GM19193 (cell line): ENCODE data around the gene MB21D2.

Experiments
- POLR2A ChIP-seq: IDR thresholded peaks from 4 replicates; pipeline ENCODE4 v1.6.1; 2011; ENCODE audit not compliant: insufficient read depth, insufficient read length; ENCODE audit errors: extremely low read depth

The MB21D2 gene

GRCh38 chr3:192883512-192883911 is 34.1 kb downstream of the MB21D2 start:
- no peak for TF ChIP-seq POLR2A

GRCh38 chr3:192881159-192881786 is 36.4 kb downstream of the MB21D2 start:
- no peak for TF ChIP-seq POLR2A

- no peak for TF ChIP-seq POLR2A
These were observed 37.3 kb downstream of the MB21D2 start for GRCh38 chr3:192880313-192880712.

GRCh38 chr3:192879346-192880031 is 38.2 kb downstream of the MB21D2 start:
- no peak for TF ChIP-seq POLR2A

GRCh38 chr3:192875971-192876565 is 41.6 kb downstream of the MB21D2 start:
- TF ChIP-seq POLR2A: no peak

- no peak for TF ChIP-seq POLR2A
These were observed 46.8 kb downstream of the MB21D2 start for GRCh38 chr3:192870822-192871221.

DNA sequence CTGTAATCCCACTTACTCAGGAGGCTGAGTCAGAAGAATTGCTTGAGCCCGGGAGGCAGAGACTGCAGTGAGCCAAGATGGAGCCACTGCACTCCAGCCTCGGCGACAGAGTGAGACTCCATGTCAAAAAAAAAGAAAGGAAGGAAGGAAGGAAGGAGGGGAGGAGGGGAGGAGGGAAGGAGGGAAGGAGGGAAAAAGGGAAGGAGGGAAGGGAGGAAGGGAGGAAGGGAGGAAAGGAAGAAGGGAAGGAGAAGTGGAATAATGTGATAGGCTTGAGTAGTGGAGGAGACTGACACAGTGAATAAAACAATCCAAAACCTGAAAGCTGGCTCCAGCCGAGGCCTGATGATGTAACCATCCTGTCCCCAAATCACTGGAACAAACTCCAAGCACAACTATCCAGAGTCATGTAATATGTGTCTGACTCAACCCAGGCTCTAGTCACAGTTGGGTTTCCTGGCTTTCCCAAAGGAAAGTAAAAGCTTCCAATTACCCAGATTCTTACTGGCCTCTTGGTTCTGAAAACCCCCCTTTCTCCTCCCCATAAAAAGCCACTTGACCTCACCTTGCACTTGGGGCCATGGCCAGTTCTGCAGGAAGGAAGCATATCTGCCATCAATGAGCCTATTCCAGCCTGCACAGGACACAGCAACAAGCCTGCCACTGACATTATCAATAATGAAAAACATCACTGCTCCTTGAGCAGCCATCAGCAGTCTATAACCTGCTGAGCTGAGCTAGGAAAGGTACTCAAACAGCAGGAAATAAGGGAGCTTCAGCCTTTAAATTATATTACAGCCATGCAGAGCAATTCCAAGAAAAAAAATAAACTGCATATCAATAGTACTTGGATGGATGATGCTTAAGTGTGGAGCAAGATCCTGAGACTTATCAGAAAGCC is 48.3 kb downstream of the MB21D2 start:
- TF ChIP-seq POLR2A: no peak

DNA sequence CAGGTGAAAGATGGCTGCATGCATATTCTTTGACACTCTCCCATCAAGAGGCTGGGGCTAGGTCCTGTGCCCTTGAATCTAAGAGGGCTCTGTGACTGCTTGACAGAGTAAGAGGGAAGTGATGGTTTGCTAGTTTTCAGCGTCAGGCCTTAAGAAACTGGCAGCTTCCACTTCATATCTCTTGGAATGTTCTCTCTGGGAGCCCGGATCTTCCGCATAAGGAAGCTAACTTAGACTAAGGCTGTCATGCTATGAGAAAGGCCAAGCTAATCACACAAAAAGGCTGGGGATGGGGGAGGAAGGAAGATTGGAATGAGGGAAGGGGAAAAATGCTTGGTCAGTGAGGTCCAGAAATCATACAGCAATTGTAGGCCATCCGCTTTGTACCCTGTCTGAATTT is 50.0 kb downstream of the MB21D2 start:
- TF ChIP-seq POLR2A: no peak

DNA sequence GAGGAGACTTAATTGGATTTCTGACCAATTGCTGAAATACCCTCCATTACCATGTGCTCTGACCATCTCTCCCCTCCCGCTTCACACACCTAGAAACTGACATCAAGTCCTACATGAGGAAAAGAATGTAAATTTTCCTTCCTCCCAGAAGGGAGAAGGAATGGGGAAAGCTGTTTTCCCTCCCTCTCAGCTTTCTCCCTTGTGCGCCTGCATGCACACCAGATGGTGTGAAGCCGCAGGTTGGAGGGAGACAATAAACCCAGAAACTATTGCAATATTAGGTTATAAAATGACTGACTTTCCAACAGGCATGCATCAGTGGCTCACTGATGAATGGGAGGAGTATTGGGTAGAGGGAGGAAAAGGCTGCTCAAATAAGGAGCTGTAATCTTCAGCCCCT is 50.9 kb downstream of the MB21D2 start:
- no peak for TF ChIP-seq POLR2A

- TF ChIP-seq POLR2A: no peak
These were observed 52.7 kb downstream of the MB21D2 start for GRCh38 chr3:192864941-192865340.

DNA sequence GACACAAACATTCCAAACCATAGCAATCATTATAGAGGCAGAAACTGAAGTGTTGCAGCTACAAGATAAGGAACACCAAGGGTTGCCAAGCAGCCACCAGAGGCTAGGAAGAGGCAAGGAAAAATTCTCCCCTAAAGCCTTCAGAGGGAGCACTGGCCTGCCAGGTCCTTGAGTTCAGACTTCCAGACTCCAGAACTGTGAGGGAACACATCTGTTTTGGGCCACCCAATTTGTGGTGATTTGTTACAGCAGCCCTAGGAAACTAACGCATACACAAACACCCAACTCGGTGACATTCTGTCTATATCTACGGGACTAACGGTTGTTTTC is 54.6 kb downstream of the MB21D2 start:
- TF ChIP-seq POLR2A: no peak

DNA sequence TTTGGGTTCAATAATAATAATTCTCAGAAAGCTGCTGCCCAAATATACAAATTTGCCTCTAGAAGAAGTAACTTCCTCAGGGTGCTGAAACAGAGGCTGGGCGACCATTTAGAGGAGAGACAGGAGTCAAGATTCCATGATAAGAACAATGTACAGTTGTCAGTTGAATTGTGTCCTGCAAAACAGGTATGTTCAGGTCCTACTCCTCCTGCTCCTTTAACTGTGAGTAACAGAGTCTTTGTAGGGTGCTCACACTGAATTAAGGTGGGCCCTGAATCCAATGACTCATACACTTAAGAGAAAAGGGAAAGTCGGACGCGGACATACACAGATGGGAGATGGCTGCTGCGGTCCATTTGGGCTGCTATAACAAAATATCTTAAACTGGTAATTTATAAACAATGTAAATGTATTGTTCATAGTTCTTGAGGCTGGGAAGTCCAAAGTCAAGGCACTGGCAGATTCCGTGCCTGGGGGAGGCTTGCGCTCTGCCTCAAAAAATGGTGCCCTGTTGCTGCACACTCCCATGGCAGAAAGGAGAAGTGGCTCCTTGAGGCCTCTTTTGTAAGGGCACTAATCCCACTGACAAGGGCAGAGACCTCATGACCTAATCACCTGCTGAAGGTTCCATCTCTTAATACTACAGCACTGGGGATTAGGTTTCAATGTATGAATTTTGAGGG is 55.1 kb downstream of the MB21D2 start:
- no peak for TF ChIP-seq POLR2A

GRCh38 chr3:192861972-192862371 is 55.7 kb downstream of the MB21D2 start:
- no peak for TF ChIP-seq POLR2A

DNA sequence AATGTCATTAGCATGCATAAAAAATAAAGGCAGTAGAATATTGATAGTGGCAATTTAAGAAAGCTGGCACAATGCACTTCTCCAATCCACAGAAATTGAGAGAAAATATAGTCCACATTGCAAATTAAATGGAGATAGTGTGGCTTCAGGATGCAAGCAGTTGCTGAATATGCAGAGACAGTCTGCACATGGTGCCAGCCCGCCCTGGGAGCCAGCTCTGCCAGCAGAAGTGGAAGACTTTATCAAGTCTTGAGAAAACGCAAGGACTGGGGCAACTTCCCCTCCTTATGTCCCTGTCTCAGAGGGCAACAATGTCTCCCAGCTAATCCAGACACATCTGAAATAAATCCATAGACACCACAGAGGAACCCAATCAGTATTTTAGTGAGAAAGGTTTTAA is 57.2 kb downstream of the MB21D2 start:
- no peak for TF ChIP-seq POLR2A
